H1 (cell line): Measurements from ENCODE around the gene UBQLN4. TPM values are rescaled to one million over a fixed set of nuclear protein-coding genes. Genes with fewer than 3 reads are reported as not detected.

Source experiments
- CTCF ChIP-seq, 3 experiments: IDR thresholded peaks; 1 replicate in 2 of 3; 2 replicates in 1 of 3; pipeline versions ENCODE4 v1.5.1 to v1.6.1; 2011; ENCODE audit warnings: low read length in 3 of 3, mild to moderate bottlenecking in 3 of 3, inconsistent platforms in 2 of 3, low read depth in 1 of 3, moderate library complexity in 1 of 3; ENCODE audit not compliant: insufficient read depth in 1 of 3; ENCODE audit errors: control extremely low read depth in 1 of 3
- GABPA ChIP-seq: IDR thresholded peaks from 2 replicates; pipeline ENCODE4 v1.6.1; 2011; ENCODE audit warnings: mild to moderate bottlenecking, low read length, moderate library complexity, borderline replicate concordance; ENCODE audit not compliant: insufficient read depth
- MAFK ChIP-seq: IDR thresholded peaks from 2 replicates; pipeline ENCODE4 v1.6.1; 2012; ENCODE audit warnings: low read depth, mild to moderate bottlenecking, improper control_type of control experiment, low read length
- RAD21 ChIP-seq, 2 experiments: IDR thresholded peaks in 1 of 2; conservative IDR thresholded peaks in 1 of 2; 2 replicates each; pipeline ENCODE4 v1.6.1; 2011; ENCODE audit warnings: low read depth in 2 of 2, low read length in 2 of 2, improper control_type of control experiment in 1 of 2, inconsistent platforms in 1 of 2, mild to moderate bottlenecking in 1 of 2, moderate library complexity in 1 of 2
- RFX5 ChIP-seq: IDR thresholded peaks from 2 replicates; pipeline ENCODE4 v1.6.1; 2011; ENCODE audit warnings: low read depth, low read length, improper control_type of control experiment, borderline replicate concordance
- SIX5 ChIP-seq: IDR thresholded peaks from 2 replicates; pipeline ENCODE4 v1.6.1; 2011; ENCODE audit warnings: mild to moderate bottlenecking, low read depth, low read length
- SP2 ChIP-seq: IDR thresholded peaks from 2 replicates; pipeline ENCODE4 v1.6.1; 2012; ENCODE audit warnings: mild to moderate bottlenecking, low read length, inconsistent platforms
- polyA plus RNA-seq, 7 experiments: library from polyadenylated mRNA; depleted of rRNA in 3 of 7; stranded (reverse) in 5 of 7; unstranded in 2 of 7; fragments of >200 nt in 5 of 7; fragments of 200-250 nt in 2 of 7; gene quantifications; 1 replicate in 5 of 7; 2 replicates in 1 of 7; 4 replicates in 1 of 7; pipeline versions ENCODE4 v1.2.1 to v1.2.3, GENCODE V29; 2011 to 2013; ENCODE audit warnings: missing spikeins in 2 of 7, mixed read lengths in 2 of 7
- total RNA-seq: library from RNA; stranded (reverse); fragmentation: NEBNext Ultra II Directional; extraction: Animal tissue kit (Norgen Biotek cat#: 25700); gene quantifications from 2 replicates; pipeline ENCODE4 v1.2.1, GENCODE V29; 2021

Gene UBQLN4
- total and polyA plus RNA-seq, 2 of the 8 experiments (the other 6 are each of a cell fraction or from before 2014, with no cell fraction given) = 37.7 to 52.0 TPM

GRCh38 chr1:155989242-155990004 lies 64.2 kb downstream of the UBQLN4 start (continued):
- TF ChIP-seq CTCF (IDR thresholded peaks at IDR 0.05; ENCODE audit: control extremely low read depth in 1 of 3, insufficient read depth in 1 of 3, low read depth in 1 of 3, low read length in 3 of 3) (peak; percentile 94 to 98 (median 98)), RFX5 (peak; percentile 3; the same call in 1 of the 2 replicates), SIX5 (no peak), SP2 (no peak), GABPA (peak; percentile 54; the same call in 1 of the 2 replicates), RAD21 (IDR thresholded peaks at IDR 0.05 in 1 of 2, conservative IDR thresholded peaks at IDR 0.05 in 1 of 2; ENCODE audit: low read depth in 2 of 2, low read length in 2 of 2) (peak; percentile 97 to 98), MAFK (no peak)

Other genes with a start within 250 kb of the UBQLN4 start
- gene GON4L, start 196.6 kb downstream of the UBQLN4 start, total RNA-seq = 52.1 and 52.9 TPM in 2 replicates
- gene GON4L, start 196.6 kb downstream of the UBQLN4 start, polyA plus RNA-seq (2011; rRNA removed) = 25.7 and 26.2 TPM in 2 replicates
- gene SYT11, start 194.2 kb downstream of the UBQLN4 start, total RNA-seq = 9.6 and 9.7 TPM in 2 replicates
- gene SYT11, start 194.2 kb downstream of the UBQLN4 start, polyA plus RNA-seq (2011; rRNA removed) = 6.1 and 7.2 TPM in 2 replicates
- gene RIT1, start 142.4 kb downstream of the UBQLN4 start, total RNA-seq = 25.3 TPM in 2 replicates
- 19.7 and 26.8 TPM in 2 replicates for gene RIT1, start 142.4 kb downstream of the UBQLN4 start, polyA plus RNA-seq (2011; rRNA removed)
- 53.4 and 56.6 TPM in 2 replicates for gene KHDC4, start 119.4 kb downstream of the UBQLN4 start, total RNA-seq
- 59.9 and 81.1 TPM in 2 replicates for gene KHDC4, start 119.4 kb downstream of the UBQLN4 start, polyA plus RNA-seq (2011; rRNA removed)
- gene RXFP4, start 112.2 kb downstream of the UBQLN4 start, total RNA-seq = not detected in 2 replicates
- gene RXFP4, start 112.2 kb downstream of the UBQLN4 start, polyA plus RNA-seq (2011; rRNA removed) = 0.09 TPM in 1 of 2 replicates, not detected in the other
- 68.3 and 80.5 TPM in 2 replicates for gene ARHGEF2, start 75.3 kb downstream of the UBQLN4 start, total RNA-seq
- 42.7 and 55.0 TPM in 2 replicates for gene ARHGEF2, start 75.3 kb downstream of the UBQLN4 start, polyA plus RNA-seq (2011; rRNA removed)
- gene SSR2, start 32.8 kb downstream of the UBQLN4 start, total RNA-seq = 190 and 196 TPM in 2 replicates
- 411 and 648 TPM in 2 replicates for gene SSR2, start 32.8 kb downstream of the UBQLN4 start, polyA plus RNA-seq (2011; rRNA removed)
- 50.5 and 54.7 TPM in 2 replicates for gene LAMTOR2, start 984 bp upstream of the UBQLN4 start, total RNA-seq
- 122 and 131 TPM in 2 replicates for gene LAMTOR2, start 984 bp upstream of the UBQLN4 start, polyA plus RNA-seq (2011; rRNA removed)
- gene RAB25, start 7.4 kb upstream of the UBQLN4 start, total RNA-seq = 34.8 and 38.5 TPM in 2 replicates
- gene RAB25, start 7.4 kb upstream of the UBQLN4 start, polyA plus RNA-seq (2011; rRNA removed) = 98.2 and 117 TPM in 2 replicates
- gene MEX3A, start 28.7 kb upstream of the UBQLN4 start, total RNA-seq = 52.4 and 54.7 TPM in 2 replicates
- gene MEX3A, start 28.7 kb upstream of the UBQLN4 start, polyA plus RNA-seq (2011; rRNA removed) = 34.1 and 43.5 TPM in 2 replicates
- gene LMNA, start 60.9 kb upstream of the UBQLN4 start, total RNA-seq = 46.8 and 48.0 TPM in 2 replicates
- 25.8 and 38.3 TPM in 2 replicates for gene LMNA, start 60.9 kb upstream of the UBQLN4 start, polyA plus RNA-seq (2011; rRNA removed)
- gene SEMA4A, start 99.8 kb upstream of the UBQLN4 start, total RNA-seq = 5.9 and 7.3 TPM in 2 replicates
- gene SEMA4A, start 99.8 kb upstream of the UBQLN4 start, polyA plus RNA-seq (2011; rRNA removed) = 10.6 and 12.0 TPM in 2 replicates
- gene SLC25A44, start 140.3 kb upstream of the UBQLN4 start, total RNA-seq = 23.4 and 31.4 TPM in 2 replicates
- gene SLC25A44, start 140.3 kb upstream of the UBQLN4 start, polyA plus RNA-seq (2011; rRNA removed) = 27.0 and 32.1 TPM in 2 replicates
- gene PMF1, start 159.2 kb upstream of the UBQLN4 start, total RNA-seq = 113 and 116 TPM in 2 replicates
- 296 and 337 TPM in 2 replicates for gene PMF1, start 159.2 kb upstream of the UBQLN4 start, polyA plus RNA-seq (2011; rRNA removed)
- gene BGLAP, start 188.4 kb upstream of the UBQLN4 start, total RNA-seq = 0.78 and 1.2 TPM in 2 replicates
- 1.5 and 3.2 TPM in 2 replicates for gene BGLAP, start 188.4 kb upstream of the UBQLN4 start, polyA plus RNA-seq (2011; rRNA removed)
- gene PAQR6, start 194.3 kb upstream of the UBQLN4 start, total RNA-seq = 7.1 and 7.2 TPM in 2 replicates
- gene PAQR6, start 194.3 kb upstream of the UBQLN4 start, polyA plus RNA-seq (2011; rRNA removed) = 11.3 and 20.2 TPM in 2 replicates
- gene SMG5, start 229.0 kb upstream of the UBQLN4 start, total RNA-seq = 94.7 and 98.0 TPM in 2 replicates
- gene SMG5, start 229.0 kb upstream of the UBQLN4 start, polyA plus RNA-seq (2011; rRNA removed) = 32.7 and 45.2 TPM in 2 replicates
- 1.7 and 2.1 TPM in 2 replicates for gene TMEM79, start 230.5 kb upstream of the UBQLN4 start, total RNA-seq
- 2.3 and 3.9 TPM in 2 replicates for gene TMEM79, start 230.5 kb upstream of the UBQLN4 start, polyA plus RNA-seq (2011; rRNA removed)
- gene GLMP, start 241.9 kb upstream of the UBQLN4 start, total RNA-seq = 47.6 and 48.1 TPM in 2 replicates
- 59.5 and 69.3 TPM in 2 replicates for gene GLMP, start 241.9 kb upstream of the UBQLN4 start, polyA plus RNA-seq (2011; rRNA removed)
- gene VHLL, start 245.5 kb upstream of the UBQLN4 start, total RNA-seq = not detected in 2 replicates
- gene VHLL, start 245.5 kb upstream of the UBQLN4 start, polyA plus RNA-seq (2011; rRNA removed) = not detected in 2 replicates